Measurements from ENCODE around the gene ADGRD1.

The ADGRD1 gene

DNA sequence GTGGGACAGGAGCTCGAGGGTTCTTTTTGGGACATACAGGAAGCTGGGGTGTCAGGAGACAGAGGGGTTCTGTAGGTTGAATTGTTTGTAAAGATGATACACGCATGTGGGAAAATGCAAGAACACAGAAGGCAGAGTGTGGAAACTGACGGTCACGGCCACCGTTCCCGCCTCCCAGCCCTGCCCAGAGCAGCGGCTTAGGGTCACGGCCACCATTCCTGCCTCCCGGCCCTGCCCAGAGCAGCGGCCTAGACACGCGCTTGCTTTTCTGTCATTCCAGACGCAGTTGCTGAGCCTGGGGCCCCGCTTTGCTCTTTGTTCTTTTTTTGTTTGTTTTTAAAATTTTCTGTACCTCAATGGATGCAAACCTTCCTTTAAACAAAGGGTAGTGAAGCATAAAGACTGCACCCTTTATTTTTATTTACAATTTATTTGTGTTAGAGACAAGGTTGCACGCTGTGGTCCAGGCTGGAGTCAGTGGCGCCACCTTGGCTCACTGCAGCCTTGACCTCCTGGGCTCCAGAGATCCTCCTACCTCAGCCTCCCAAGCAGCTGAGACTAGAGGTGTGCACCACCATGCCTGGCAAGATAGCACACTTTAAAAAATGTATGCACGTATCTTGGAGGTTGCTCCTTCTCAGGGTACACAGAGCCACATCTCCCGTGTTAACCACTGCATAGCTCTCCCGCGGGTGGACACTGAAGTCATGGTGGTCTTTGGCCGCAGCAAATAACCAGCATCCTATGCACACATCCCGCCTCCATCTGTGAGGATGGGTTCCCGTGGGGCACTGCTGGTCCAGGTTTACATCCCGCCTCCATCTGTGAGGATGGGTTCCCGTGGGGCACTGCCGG, 142.3 kb downstream of the ADGRD1 start:
- H3K9ac ChIP-seq (ENCODE audit: low read depth in 1 of 2, low read length in 2 of 2): no peak overlapping the region
- H3K27ac ChIP-seq (ENCODE audit: low read depth in 2 of 2, low read length in 2 of 2): no peak overlapping the region

DNA sequence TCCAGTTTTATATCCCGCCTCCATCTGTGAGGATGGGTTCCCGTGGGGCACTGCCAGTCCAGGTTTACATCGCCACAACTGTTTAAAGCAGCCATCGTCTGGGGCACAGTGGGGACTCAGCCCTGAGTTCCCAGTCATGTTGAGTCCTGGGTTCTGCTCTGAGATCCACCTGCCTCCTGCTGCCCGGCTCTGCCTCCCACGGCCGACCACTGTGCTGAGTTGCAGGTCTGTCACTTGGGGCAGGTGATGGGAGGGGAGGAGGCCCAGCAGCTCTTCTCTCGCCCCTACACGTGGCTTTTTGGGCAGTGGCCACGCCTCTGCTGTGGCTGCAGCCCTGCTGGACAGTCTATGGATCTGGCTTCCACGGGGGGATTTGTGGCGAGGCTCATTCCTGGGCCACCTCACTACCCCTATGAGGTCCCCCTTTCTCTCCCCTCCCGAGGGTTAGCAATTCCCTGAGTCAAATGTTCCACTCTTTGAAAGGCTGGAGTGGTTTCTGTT, 143.0 kb downstream of the ADGRD1 start:
- no peak overlapping the region for H3K9ac ChIP-seq (ENCODE audit: low read depth in 1 of 2, low read length in 2 of 2)
- no peaks in the 10 kb centered on the region for H3K9me3 ChIP-seq (ENCODE audit: control insufficient read depth in 2 of 2, low read length in 2 of 2)
- H3K36me3 ChIP-seq (ENCODE audit: control insufficient read depth in 2 of 2, insufficient read depth in 2 of 2, low read length in 2 of 2): no peaks in the 10 kb centered on the region
- H3K27ac ChIP-seq (ENCODE audit: low read depth in 2 of 2, low read length in 2 of 2): no peak overlapping the region
- H3K4me3 ChIP-seq (ENCODE audit: low read length in 2 of 2): no peak overlapping the region
- H3K4me1 ChIP-seq (ENCODE audit: control insufficient read depth in 2 of 2, insufficient read depth in 2 of 2, low read length in 2 of 2): peaks cover 0 to 3% of the 10 kb centered on the region in 2 donors
- H3K27me3 ChIP-seq (ENCODE audit: control insufficient read depth in 2 of 2, insufficient read depth in 2 of 2, low read length in 2 of 2): no peaks in the 10 kb centered on the region

More for the DNA sequence above, 142.3 kb downstream of the ADGRD1 start:
- no peaks in the 10 kb centered on the region for H3K9me3 ChIP-seq (ENCODE audit: control insufficient read depth in 2 of 2, low read length in 2 of 2)
- H3K4me1 ChIP-seq (ENCODE audit: control insufficient read depth in 2 of 2, insufficient read depth in 2 of 2, low read length in 2 of 2): peaks cover 0 to 3% of the 10 kb centered on the region in 2 donors
- H3K36me3 ChIP-seq (ENCODE audit: control insufficient read depth in 2 of 2, insufficient read depth in 2 of 2, low read length in 2 of 2): no peaks in the 10 kb centered on the region
- no peak overlapping the region for H3K4me3 ChIP-seq (ENCODE audit: low read length in 2 of 2)
- H3K27me3 ChIP-seq (ENCODE audit: control insufficient read depth in 2 of 2, insufficient read depth in 2 of 2, low read length in 2 of 2): no peaks in the 10 kb centered on the region

DNA sequence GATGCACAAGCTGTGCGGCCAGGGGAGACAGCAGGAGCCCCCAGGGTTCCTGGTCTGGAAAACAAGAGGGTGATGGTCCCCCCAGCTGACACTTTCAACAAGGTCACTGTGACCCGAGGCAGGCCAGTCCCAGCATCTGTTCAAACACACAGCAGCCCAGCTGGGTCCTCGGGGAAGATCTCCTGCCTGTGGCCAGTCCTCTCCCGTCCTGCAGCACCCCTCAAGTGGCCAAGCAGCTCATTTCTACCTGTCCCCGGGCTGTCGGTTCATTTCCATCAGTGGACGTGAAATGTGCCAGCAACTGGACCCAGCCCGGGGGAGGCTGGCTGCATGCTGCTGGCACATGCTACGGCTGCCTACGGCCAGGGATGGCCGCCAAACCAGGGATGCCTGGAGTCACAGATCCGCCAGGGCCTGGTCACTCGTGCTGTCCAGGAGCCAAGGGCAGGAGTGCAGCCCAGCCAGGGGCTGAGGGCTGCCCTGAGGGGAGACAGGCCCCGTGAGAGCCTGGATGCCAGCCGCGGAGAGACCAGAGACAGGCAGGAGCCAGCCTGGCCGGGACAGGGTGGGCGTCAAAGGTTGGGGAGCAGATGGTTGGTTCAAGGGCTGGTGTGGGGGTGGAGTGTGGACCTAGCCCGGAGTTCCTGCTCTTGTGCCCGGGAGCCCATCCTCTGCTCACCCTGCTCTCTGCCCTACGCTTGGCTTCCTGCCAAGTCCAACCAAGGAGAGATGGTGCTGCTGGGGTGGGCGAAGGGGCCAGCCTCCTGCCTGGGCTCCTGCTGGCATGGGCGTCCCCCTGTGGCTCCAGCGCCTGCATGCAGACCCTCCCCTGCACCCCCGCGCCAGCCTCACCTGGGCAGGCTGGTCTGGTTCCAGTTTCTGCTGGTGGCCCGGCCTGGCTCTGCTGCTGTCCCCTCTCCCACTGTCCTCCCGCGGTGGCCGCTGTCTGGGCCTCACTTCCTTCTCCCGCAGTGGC, 143.8 kb downstream of the ADGRD1 start:
- H3K9ac ChIP-seq (ENCODE audit: low read depth in 1 of 2, low read length in 2 of 2): no peak overlapping the region
- no peaks in the 10 kb centered on the region for H3K36me3 ChIP-seq (ENCODE audit: control insufficient read depth in 2 of 2, insufficient read depth in 2 of 2, low read length in 2 of 2)
- no peaks in the 10 kb centered on the region for H3K9me3 ChIP-seq (ENCODE audit: control insufficient read depth in 2 of 2, low read length in 2 of 2)
- H3K4me1 ChIP-seq (ENCODE audit: control insufficient read depth in 2 of 2, insufficient read depth in 2 of 2, low read length in 2 of 2): peaks cover 0 to 6% of the 10 kb centered on the region in 2 donors
- H3K27me3 ChIP-seq (ENCODE audit: control insufficient read depth in 2 of 2, insufficient read depth in 2 of 2, low read length in 2 of 2): no peaks in the 10 kb centered on the region
- no peak overlapping the region for H3K27ac ChIP-seq (ENCODE audit: low read depth in 2 of 2, low read length in 2 of 2)
- H3K4me3 ChIP-seq (ENCODE audit: low read length in 2 of 2): no peak overlapping the region

DNA sequence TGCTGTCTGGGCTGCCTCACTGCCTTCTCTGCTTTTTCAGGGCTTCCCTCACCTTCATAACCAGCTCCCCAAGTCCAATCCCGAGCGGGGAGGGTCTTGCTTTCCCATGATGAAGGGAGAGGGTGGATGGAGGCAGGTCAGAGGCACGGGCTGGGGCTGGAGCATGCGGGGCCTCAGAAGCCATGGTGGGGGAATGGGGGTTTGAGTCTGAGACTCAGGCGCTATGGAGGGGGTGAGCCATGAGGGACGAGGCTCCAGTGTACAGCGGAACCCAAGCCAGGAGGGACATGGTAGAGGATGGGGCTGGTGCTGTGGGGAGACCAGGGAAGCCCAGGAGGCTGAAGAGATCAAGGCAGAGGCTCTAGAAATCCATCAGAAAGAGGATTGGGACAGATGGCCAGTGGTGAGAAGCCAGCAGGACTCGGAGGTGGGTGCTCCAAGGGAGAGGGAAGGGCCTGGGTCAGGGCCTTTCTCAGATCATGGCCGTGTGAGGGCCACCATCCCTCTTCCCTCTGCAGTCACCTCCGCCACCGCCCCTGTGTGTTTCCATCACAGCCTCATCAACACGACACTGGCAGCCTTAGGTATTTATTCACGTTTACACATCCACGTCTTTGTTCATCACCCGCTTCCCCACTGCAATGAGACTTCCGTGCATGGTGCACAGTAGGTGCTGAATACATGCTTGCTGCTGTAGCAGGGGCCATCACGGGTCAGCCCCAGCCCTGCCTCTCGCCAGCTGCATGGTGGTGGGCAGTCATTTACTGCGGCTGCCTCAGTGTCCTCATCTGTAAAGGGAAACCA, 144.7 kb downstream of the ADGRD1 start:
- Histone ChIP-seq H3K9ac (ENCODE audit: low read depth in 1 of 2, low read length in 2 of 2) (no peak overlapping the region), H3K4me3 (ENCODE audit: low read length in 2 of 2) (no peak overlapping the region), H3K27ac (ENCODE audit: low read depth in 2 of 2, low read length in 2 of 2) (no peak overlapping the region), H3K27me3 (ENCODE audit: control insufficient read depth in 2 of 2, insufficient read depth in 2 of 2, low read length in 2 of 2) (no peaks in the 10 kb centered on the region), H3K9me3 (ENCODE audit: control insufficient read depth in 2 of 2, low read length in 2 of 2) (no peaks in the 10 kb centered on the region), H3K36me3 (ENCODE audit: control insufficient read depth in 2 of 2, insufficient read depth in 2 of 2, low read length in 2 of 2) (no peaks in the 10 kb centered on the region), H3K4me1 (ENCODE audit: control insufficient read depth in 2 of 2, insufficient read depth in 2 of 2, low read length in 2 of 2) (peaks cover 0 to 6% of the 10 kb centered on the region in 2 donors)

DNA sequence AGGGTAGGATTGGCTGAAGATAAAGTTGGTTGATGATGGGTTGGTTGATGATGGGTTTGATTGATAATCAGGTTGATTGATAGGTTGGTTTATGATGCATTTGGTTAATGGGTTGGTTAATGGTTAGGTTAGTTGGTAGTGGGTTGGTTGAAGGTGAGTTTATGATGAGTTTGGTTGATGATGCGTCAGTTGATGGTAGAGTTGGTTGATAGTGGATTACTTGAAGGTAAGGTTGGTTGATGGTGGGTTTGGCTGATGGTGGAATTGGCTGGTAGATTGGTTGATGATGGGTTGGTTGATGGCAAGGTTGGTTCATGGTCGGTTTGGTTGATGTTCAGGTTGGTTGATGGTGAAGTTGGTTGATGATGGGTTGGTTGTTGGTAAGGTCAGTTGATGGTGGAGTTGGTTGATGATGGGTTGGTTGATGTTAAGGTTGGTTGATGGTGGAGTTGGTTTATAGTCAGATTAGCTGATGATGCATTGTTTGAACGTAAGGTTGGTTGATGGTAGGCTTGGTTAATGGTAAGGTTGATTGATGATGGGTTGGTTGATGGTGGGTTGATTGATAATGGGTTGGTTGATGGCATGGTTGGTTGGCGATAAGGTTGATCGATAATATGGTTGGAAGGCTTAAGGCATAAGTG, 146.4 kb downstream of the ADGRD1 start:
- Histone ChIP-seq H3K36me3 (ENCODE audit: control insufficient read depth in 2 of 2, insufficient read depth in 2 of 2, low read length in 2 of 2) (no peaks in the 10 kb centered on the region), H3K27me3 (ENCODE audit: control insufficient read depth in 2 of 2, insufficient read depth in 2 of 2, low read length in 2 of 2) (no peaks in the 10 kb centered on the region), H3K4me3 (ENCODE audit: low read length in 2 of 2) (no peak overlapping the region), H3K9ac (ENCODE audit: low read depth in 1 of 2, low read length in 2 of 2) (no peak overlapping the region), H3K9me3 (ENCODE audit: control insufficient read depth in 2 of 2, low read length in 2 of 2) (no peaks in the 10 kb centered on the region), H3K27ac (ENCODE audit: low read depth in 2 of 2, low read length in 2 of 2) (no peak overlapping the region), H3K4me1 (ENCODE audit: control insufficient read depth in 2 of 2, insufficient read depth in 2 of 2, low read length in 2 of 2) (peaks cover 6 to 7% of the 10 kb centered on the region in 2 donors)

DNA sequence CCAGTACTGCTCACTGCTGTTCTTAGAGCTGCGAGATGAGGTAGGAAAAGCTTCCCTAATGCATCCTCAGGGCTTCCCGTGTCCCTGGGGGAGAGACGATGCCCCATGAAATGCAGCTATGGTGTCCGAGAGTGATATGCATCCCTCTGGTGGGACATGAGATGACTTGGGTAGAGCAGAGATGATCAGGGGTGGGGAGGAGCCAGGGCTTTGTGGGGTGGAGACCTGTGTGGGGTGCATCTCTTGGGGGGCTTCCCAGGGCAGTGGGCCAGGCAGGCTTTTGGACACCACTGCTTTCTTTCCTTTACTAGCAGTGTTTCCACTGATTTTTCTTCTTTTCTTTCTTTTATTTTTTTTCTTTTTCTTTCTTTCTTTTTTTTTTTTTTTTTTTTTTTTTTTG, 147.3 kb downstream of the ADGRD1 start:
- no peaks in the 10 kb centered on the region for H3K27me3 ChIP-seq (ENCODE audit: control insufficient read depth in 2 of 2, insufficient read depth in 2 of 2, low read length in 2 of 2)

DNA sequence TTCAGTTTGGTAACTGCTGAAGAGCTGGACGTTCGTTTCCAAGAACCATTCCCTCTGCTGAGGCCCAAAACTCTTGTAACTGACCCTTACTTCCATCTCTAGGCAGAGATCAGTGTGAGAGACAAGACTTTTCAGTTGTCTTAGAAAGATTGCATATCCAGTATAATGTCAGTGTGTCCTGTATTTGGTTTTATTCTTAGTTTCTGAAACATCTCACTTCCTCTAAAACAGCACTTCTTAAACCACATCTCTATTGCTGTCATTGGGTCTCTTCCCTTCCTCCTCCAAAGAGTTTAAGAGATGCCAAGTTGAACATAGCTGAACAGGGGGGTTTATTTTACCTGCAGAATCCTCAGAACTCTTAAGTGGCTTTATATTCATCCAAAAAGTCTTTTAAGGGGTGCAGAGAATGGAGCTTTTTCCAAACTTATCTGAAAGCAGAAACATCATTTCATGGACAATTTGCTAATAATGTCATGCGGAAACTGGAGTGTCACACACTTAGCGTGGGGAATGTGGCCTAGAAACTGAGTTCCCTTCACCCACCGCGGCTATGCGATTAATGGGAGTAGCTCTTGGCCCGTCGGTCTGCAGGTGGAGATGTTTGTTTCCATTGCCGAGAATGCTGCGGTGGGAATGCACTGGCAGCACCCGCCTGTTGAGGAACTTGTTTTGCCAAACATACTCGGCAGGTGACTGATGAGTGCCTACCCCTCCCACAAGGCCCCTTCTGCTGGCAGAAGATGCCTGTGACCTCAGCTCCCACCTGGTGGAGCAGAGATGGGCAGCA, 148.2 kb downstream of the ADGRD1 start:
- Histone ChIP-seq H3K9me3 (ENCODE audit: control insufficient read depth in 2 of 2, low read length in 2 of 2) (no peaks in the 10 kb centered on the region), H3K27me3 (ENCODE audit: control insufficient read depth in 2 of 2, insufficient read depth in 2 of 2, low read length in 2 of 2) (no peaks in the 10 kb centered on the region), H3K4me1 (ENCODE audit: control insufficient read depth in 2 of 2, insufficient read depth in 2 of 2, low read length in 2 of 2) (peaks cover 6 to 8% of the 10 kb centered on the region in 2 donors), H3K36me3 (ENCODE audit: control insufficient read depth in 2 of 2, insufficient read depth in 2 of 2, low read length in 2 of 2) (no peaks in the 10 kb centered on the region), H3K27ac (ENCODE audit: low read depth in 2 of 2, low read length in 2 of 2) (no peak overlapping the region), H3K9ac (ENCODE audit: low read depth in 1 of 2, low read length in 2 of 2) (no peak overlapping the region), H3K4me3 (ENCODE audit: low read length in 2 of 2) (no peak overlapping the region)

More for the DNA sequence above, 147.3 kb downstream of the ADGRD1 start:
- Histone ChIP-seq H3K9me3 (ENCODE audit: control insufficient read depth in 2 of 2, low read length in 2 of 2) (no peaks in the 10 kb centered on the region), H3K36me3 (ENCODE audit: control insufficient read depth in 2 of 2, insufficient read depth in 2 of 2, low read length in 2 of 2) (no peaks in the 10 kb centered on the region), H3K27ac (ENCODE audit: low read depth in 2 of 2, low read length in 2 of 2) (no peak overlapping the region), H3K4me3 (ENCODE audit: low read length in 2 of 2) (no peak overlapping the region), H3K9ac (ENCODE audit: low read depth in 1 of 2, low read length in 2 of 2) (no peak overlapping the region), H3K4me1 (ENCODE audit: control insufficient read depth in 2 of 2, insufficient read depth in 2 of 2, low read length in 2 of 2) (peaks cover 6 to 8% of the 10 kb centered on the region in 2 donors)

DNA sequence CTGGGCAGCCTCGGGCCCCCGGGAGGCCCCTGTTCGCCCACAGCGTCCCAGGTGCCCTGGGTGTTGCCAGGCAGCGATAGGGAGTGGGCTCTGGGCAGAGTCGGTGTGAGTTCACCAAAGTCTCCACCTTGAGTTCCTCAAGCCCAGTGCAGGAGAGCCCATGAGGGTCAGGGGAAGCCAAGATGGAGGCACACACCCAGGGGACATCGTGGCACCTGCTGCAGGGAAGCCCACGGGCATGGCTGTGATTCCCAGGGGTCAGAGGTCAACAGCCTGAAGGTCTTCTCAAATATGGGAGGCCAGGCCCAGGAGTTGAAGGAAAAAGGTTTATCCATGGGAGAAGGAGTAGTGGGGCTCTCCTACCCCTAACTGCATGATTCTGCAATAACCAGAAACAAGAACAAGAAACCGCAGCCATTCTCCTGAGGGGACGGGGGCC, 148.8 kb downstream of the ADGRD1 start:
- Histone ChIP-seq H3K27ac (ENCODE audit: low read depth in 2 of 2, low read length in 2 of 2) (no peak overlapping the region), H3K9me3 (ENCODE audit: control insufficient read depth in 2 of 2, low read length in 2 of 2) (no peaks in the 10 kb centered on the region)

More for the DNA sequence above, 148.8 kb downstream of the ADGRD1 start:
- Histone ChIP-seq H3K9ac (ENCODE audit: low read depth in 1 of 2, low read length in 2 of 2) (no peak overlapping the region), H3K4me1 (ENCODE audit: control insufficient read depth in 2 of 2, insufficient read depth in 2 of 2, low read length in 2 of 2) (peaks cover 6 to 8% of the 10 kb centered on the region in 2 donors), H3K4me3 (ENCODE audit: low read length in 2 of 2) (no peak overlapping the region), H3K27me3 (ENCODE audit: control insufficient read depth in 2 of 2, insufficient read depth in 2 of 2, low read length in 2 of 2) (no peaks in the 10 kb centered on the region), H3K36me3 (ENCODE audit: control insufficient read depth in 2 of 2, insufficient read depth in 2 of 2, low read length in 2 of 2) (no peaks in the 10 kb centered on the region)
